Neural cell (in vitro differentiated cells): ENCODE measurements around the gene ST6GALNAC3.

Experiments used
- CTCF ChIP-seq: fragments of 450-650 bp; IDR thresholded peaks from 2 replicates; pipeline ENCODE4 v1.5.1; 2014; ENCODE audit warnings: antibody characterized with exemption, mild to moderate bottlenecking, moderate library complexity; ENCODE audit not compliant: poor library complexity, severe bottlenecking
- EZH2 ChIP-seq: fragments of 200-600, 300-800 bp; shearing (Covaris generic), sonication (generic); IDR thresholded peaks from 2 replicates; pipeline ENCODE4 v1.6.1; 2014; ENCODE audit warnings: antibody characterized with exemption, low read length, borderline replicate concordance, mild to moderate bottlenecking; ENCODE audit not compliant: insufficient read depth, poor library complexity, severe bottlenecking
- MXI1 ChIP-seq: fragments of 450-650 bp; conservative IDR thresholded peaks from 2 replicates; pipeline ENCODE4 v1.6.1; 2014; ENCODE audit warnings: antibody characterized with exemption, mild to moderate bottlenecking; ENCODE audit not compliant: poor library complexity, severe bottlenecking
- POLR2AphosphoS5 ChIP-seq: IDR thresholded peaks from 2 replicates; pipeline ENCODE4 v1.6.1; 2012
- RAD21 ChIP-seq: fragments of 450-650 bp; conservative IDR thresholded peaks from 2 replicates; pipeline ENCODE4 v1.6.1; 2014; ENCODE audit warnings: antibody characterized with exemption, mild to moderate bottlenecking, moderate library complexity
- REST ChIP-seq: IDR thresholded peaks from 2 replicates; pipeline ENCODE4 v1.6.1; 2012; ENCODE audit warnings: borderline replicate concordance
- TAF1 ChIP-seq: IDR thresholded peaks from 2 replicates; pipeline ENCODE4 v1.6.1; 2012; ENCODE audit warnings: low read depth

- TF ChIP-seq CTCF (no peak), RAD21 (no peak), EZH2 (no peak), REST (no peak), POLR2AphosphoS5 (no peak), TAF1 (no peak), MXI1 (no peak)
Observed at GRCh38 chr1:76595024-76595423, 520.5 kb downstream of the ST6GALNAC3 start.
